ENCODE data around the gene ALG10. TPM values are rescaled to one million over a fixed set of nuclear protein-coding genes. Genes with fewer than 3 reads are reported as not detected.
"Not testable (repeated sequence)": the region's sequence is repeated elsewhere in the genome, so short reads cannot be mapped to it uniquely, and the experiment has no call there.

ALG10 gene
- polyA plus RNA-seq, 1 of the 3 experiments (the other 2 are of a cell fraction), result 2.3 TPM

- Histone ChIP-seq H3K9ac (no peak overlapping the region), H3K9me2 (no peaks in the 10 kb centered on the region), H3K79me2 (ENCODE audit: insufficient read depth) (no peaks in the 10 kb centered on the region), H3K27ac (ENCODE audit: low read depth in 2 of 2, low read length in 1 of 2) (no peak overlapping the region), H2AFZ (ENCODE audit: low read depth) (no peak overlapping the region), H3K9me3 (no peaks in the 10 kb centered on the region), H3K27me3 (ENCODE audit: insufficient read depth) (no peaks in the 10 kb centered on the region), H3K4me2 (no peak overlapping the region), H3K4me1 (ENCODE audit: control insufficient read depth in 1 of 2, insufficient read depth in 2 of 2, low read depth in 1 of 2, low read length in 1 of 2) (no peaks in the 10 kb centered on the region), H3F3A (replicated peaks; ENCODE audit: insufficient read depth) (no peaks in the 10 kb centered on the region), H4K20me1 (ENCODE audit: insufficient read depth) (no peaks in the 10 kb centered on the region), H3K4me3 (ENCODE audit: low read depth in 2 of 2, low read length in 1 of 2) (no peak overlapping the region), H3K36me3 (replicated peaks in 1 of 2; ENCODE audit: control insufficient read depth in 1 of 2, insufficient read depth in 2 of 2, low read length in 1 of 2) (no peaks in the 10 kb centered on the region)
- TF ChIP-seq REST (IDR thresholded peaks at IDR 0.05; ENCODE audit: low read depth, low read length), result no peak
- TF ChIP-seq FOSL2 (IDR thresholded peaks at IDR 0.05; ENCODE audit: borderline replicate concordance, low read depth), result no peak
- no peak for DNase-seq
- CTCF ChIA-PET, result no interaction called here
- POLR2A ChIA-PET, result no interaction called here
Measured at GRCh38 chr12:34046570-34046969, 24.3 kb downstream of the ALG10 start.

- H3K4me3 ChIP-seq (ENCODE audit: low read depth in 2 of 2, low read length in 1 of 2), result not testable (repeated sequence)
Measured at GRCh38 chr12:34047855-34048254, 25.6 kb downstream of the ALG10 start.

GRCh38 chr12:34048714-34049113 lies 26.4 kb downstream of the ALG10 start:
- Histone ChIP-seq H3K27me3 (ENCODE audit: insufficient read depth) (no peaks in the 10 kb centered on the region), H3K36me3 (replicated peaks in 1 of 2; ENCODE audit: control insufficient read depth in 1 of 2, insufficient read depth in 2 of 2, low read length in 1 of 2) (no peaks in the 10 kb centered on the region), H3K9me2 (no peaks in the 10 kb centered on the region), H3K4me2 (no peak overlapping the region), H3K9ac (no peak overlapping the region), H3F3A (replicated peaks; ENCODE audit: insufficient read depth) (no peaks in the 10 kb centered on the region), H4K20me1 (ENCODE audit: insufficient read depth) (no peaks in the 10 kb centered on the region), H3K79me2 (ENCODE audit: insufficient read depth) (no peaks in the 10 kb centered on the region), H3K4me3 (ENCODE audit: low read depth in 2 of 2, low read length in 1 of 2) (no peak overlapping the region), H2AFZ (ENCODE audit: low read depth) (no peak overlapping the region), H3K9me3 (no peaks in the 10 kb centered on the region), H3K4me1 (ENCODE audit: control insufficient read depth in 1 of 2, insufficient read depth in 2 of 2, low read depth in 1 of 2, low read length in 1 of 2) (no peaks in the 10 kb centered on the region), H3K27ac (ENCODE audit: low read depth in 2 of 2, low read length in 1 of 2) (no peak overlapping the region)
- ChIA-PET CTCF (no interaction called here), POLR2A (no interaction called here)
- 38% methylated on average over 2 of the region's 2 CpGs for WGBS (ENCODE audit: low lambda C conversion rate)
- no peak for DNase-seq
- TF ChIP-seq MEF2A (IDR thresholded peaks at IDR 0.05; ENCODE audit: borderline replicate concordance, low read depth) (no peak), GATA2 (CRISPR knock-in tag; IDR thresholded peaks at IDR 0.05) (no peak), MAX (IDR thresholded peaks at IDR 0.05; ENCODE audit: low read depth) (no peak), GABPA (IDR thresholded peaks at IDR 0.05; ENCODE audit: low read depth) (no peak), ELF1 (IDR thresholded peaks at IDR 0.05) (no peak), USF2 (IDR thresholded peaks at IDR 0.05; ENCODE audit: borderline replicate concordance, low read depth, low read length) (no peak), IRF3 (IDR thresholded peaks at IDR 0.05; ENCODE audit: low read depth, low read length) (no peak)
- TF ChIP-seq, protein P1, sequence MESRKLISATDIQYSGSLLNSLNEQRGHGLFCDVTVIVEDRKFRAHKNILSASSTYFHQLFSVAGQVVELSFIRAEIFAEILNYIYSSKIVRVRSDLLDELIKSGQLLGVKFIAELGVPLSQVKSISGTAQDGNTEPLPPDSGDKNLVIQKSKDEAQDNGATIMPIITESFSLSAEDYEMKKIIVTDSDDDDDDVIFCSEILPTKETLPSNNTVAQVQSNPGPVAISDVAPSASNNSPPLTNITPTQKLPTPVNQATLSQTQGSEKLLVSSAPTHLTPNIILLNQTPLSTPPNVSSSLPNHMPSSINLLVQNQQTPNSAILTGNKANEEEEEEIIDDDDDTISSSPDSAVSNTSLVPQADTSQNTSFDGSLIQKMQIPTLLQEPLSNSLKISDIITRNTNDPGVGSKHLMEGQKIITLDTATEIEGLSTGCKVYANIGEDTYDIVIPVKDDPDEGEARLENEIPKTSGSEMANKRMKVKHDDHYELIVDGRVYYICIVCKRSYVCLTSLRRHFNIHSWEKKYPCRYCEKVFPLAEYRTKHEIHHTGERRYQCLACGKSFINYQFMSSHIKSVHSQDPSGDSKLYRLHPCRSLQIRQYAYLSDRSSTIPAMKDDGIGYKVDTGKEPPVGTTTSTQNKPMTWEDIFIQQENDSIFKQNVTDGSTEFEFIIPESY (IDR thresholded peaks at IDR 0.05; ENCODE audit: borderline replicate concordance, low read depth), result no peak

More at GRCh38 chr12:34047855-34048254, 25.6 kb downstream of the ALG10 start:
- H3K4me1 ChIP-seq (ENCODE audit: control insufficient read depth in 1 of 2, insufficient read depth in 2 of 2, low read depth in 1 of 2, low read length in 1 of 2); H3F3A ChIP-seq (replicated peaks; ENCODE audit: insufficient read depth); H4K20me1 ChIP-seq (ENCODE audit: insufficient read depth); POLR2A ChIA-PET; CTCF ChIA-PET; DNase-seq; H3K4me2 ChIP-seq; H3K27me3 ChIP-seq (ENCODE audit: insufficient read depth); H3K79me2 ChIP-seq (ENCODE audit: insufficient read depth); H3K9me2 ChIP-seq; H3K27ac ChIP-seq (ENCODE audit: low read depth in 2 of 2, low read length in 1 of 2); H3K9ac ChIP-seq; H2AFZ ChIP-seq (ENCODE audit: low read depth); H3K36me3 ChIP-seq (replicated peaks in 1 of 2; ENCODE audit: control insufficient read depth in 1 of 2, insufficient read depth in 2 of 2, low read length in 1 of 2); H3K9me3 ChIP-seq: not testable (repeated sequence)
- WGBS (ENCODE audit: low lambda C conversion rate), result 28% methylated on average over 2 of the region's 2 CpGs

Data from SK-N-SH (cell line).